ENCODE results near the gene LAMA2.

LAMA2 gene, protein sequence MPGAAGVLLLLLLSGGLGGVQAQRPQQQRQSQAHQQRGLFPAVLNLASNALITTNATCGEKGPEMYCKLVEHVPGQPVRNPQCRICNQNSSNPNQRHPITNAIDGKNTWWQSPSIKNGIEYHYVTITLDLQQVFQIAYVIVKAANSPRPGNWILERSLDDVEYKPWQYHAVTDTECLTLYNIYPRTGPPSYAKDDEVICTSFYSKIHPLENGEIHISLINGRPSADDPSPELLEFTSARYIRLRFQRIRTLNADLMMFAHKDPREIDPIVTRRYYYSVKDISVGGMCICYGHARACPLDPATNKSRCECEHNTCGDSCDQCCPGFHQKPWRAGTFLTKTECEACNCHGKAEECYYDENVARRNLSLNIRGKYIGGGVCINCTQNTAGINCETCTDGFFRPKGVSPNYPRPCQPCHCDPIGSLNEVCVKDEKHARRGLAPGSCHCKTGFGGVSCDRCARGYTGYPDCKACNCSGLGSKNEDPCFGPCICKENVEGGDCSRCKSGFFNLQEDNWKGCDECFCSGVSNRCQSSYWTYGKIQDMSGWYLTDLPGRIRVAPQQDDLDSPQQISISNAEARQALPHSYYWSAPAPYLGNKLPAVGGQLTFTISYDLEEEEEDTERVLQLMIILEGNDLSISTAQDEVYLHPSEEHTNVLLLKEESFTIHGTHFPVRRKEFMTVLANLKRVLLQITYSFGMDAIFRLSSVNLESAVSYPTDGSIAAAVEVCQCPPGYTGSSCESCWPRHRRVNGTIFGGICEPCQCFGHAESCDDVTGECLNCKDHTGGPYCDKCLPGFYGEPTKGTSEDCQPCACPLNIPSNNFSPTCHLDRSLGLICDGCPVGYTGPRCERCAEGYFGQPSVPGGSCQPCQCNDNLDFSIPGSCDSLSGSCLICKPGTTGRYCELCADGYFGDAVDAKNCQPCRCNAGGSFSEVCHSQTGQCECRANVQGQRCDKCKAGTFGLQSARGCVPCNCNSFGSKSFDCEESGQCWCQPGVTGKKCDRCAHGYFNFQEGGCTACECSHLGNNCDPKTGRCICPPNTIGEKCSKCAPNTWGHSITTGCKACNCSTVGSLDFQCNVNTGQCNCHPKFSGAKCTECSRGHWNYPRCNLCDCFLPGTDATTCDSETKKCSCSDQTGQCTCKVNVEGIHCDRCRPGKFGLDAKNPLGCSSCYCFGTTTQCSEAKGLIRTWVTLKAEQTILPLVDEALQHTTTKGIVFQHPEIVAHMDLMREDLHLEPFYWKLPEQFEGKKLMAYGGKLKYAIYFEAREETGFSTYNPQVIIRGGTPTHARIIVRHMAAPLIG (N-terminal part only)

DNA sequence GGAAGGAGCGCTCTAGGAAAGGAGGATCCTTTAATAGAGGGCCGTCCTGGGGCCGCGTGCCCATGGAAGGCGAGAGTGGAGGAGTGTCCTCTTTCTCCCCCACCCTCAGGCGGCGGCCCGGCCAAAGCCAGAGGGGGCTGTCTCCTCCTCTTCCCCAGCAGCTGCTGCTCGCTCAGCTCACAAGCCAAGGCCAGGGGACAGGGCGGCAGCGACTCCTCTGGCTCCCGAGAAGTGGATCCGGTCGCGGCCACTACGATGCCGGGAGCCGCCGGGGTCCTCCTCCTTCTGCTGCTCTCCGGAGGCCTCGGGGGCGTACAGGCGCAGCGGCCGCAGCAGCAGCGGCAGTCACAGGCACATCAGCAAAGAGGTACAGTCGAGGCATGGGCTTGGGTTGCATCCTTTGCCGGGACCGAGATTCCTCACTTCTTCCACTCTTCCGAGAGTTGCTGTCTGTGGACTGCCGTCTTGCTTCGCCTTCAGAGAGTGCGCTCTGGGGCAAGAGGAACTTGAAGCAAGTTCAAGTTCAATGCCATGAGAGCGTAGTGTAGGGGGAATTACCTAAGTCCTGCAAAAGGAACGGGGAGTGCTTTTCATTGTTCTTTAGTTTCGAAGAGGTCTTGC is at the start of gene LAMA2:
TSS of gene LAMA2 (plus strand) at position 148 of the 621 bp plus-strand sequence. CDS start at position 256, 108 bp downstream.
- no peak for DNase-seq

DNA sequence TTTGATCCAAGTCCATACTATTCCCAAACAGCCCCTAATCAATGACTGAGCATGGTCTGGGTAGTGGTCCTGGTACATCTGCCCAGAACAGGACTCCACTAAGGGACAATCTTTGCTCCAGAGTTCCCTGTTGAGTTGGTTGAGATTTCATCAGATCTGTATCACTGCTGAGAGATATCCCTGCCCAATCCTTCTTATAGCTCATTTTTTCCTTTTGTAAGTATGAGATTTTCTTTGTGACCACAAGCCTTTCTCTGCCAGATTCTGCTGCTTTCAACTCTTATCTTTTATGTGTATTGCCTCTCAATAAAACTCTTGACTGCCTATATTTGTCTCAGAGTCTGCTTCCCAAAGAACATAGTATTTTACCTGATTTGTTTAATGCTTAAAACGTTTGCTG is 46.2 kb upstream of the LAMA2 start:
- DNase-seq, result no peak

GRCh38 chr6:128841518-128841917 is 41.4 kb upstream of the LAMA2 start:
- no peak for DNase-seq

DNA sequence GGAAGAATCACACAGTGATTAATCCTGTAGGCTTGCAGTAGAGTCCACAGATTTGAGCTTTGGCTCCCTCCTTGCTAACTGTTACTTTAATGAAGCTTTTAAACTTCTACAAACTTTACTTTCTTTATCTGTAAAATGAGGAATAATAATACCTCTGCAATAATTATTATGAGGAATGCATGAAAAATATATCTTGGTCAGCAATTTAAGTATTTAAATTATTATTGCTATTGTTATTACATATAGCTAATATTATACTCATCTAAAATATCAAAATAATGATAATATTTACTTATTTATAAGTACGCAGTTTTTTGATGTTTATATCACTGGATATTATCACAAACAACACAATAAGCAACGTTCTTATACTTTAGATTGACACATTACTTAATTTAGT is 38.3 kb upstream of the LAMA2 start:
- no peak for DNase-seq

DNA sequence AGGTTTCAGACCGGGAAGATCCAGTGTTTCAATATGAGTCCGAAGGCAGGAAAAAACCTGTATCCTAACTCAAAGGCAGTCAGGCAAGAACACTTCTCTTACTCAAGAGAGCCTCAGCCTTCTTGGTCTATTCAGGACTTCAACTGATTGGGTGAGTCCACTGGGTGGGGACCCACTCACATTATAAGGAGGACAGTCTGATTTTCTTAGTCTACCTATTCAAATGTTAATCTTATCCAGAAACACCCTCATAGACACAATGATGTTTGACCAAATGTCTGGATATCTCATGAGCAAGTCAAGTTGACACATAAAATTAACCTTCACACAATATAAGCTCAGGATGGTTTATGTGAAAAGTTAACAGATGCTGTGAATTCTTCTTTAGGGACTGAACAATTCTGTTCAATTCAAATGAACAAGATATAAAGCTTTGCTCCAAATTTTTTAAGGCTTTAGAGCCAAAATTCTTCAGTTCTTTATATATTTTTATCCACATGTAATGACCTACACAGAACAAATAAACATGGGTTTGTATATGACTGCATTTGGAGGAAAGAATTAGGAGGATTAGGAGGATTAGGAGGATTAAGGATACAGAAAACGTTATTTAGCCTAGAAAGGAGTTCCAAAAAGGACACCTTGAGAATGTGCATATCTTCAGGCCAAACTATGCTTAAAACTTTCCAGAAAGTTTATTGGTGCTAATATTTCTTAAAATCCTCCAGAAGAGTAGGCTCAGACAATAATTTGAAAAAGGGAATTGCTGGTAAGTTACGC is 35.3 kb upstream of the LAMA2 start:
- no peak for DNase-seq

- no peak for DNase-seq
Measured at GRCh38 chr6:128848212-128848935, 34.6 kb upstream of the LAMA2 start.

GRCh38 chr6:128855581-128856085 is 27.3 kb upstream of the LAMA2 start:
- DNase-seq, result no peak

- DNase-seq, result no peak
Measured at GRCh38 chr6:128857806-128858205, 25.1 kb upstream of the LAMA2 start.

DNA sequence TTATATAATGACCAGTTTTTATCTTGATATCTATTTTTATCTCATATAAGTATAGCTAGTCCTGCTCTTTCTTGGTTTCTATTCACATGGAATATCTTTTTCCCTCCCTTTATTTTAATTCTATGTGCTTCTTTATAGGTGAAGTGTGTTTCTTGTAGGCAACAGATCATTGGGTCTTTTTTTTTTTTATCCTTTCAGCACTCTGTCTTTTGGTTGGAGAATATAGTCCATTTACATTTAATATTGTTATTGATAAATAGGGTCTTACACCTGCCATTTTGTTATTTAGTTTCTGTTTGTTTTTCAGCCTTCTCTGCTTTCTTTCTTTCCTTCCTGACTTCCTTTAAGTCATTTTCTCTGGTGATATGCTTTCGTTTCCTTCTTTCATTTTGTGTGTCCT is 22.2 kb upstream of the LAMA2 start:
- DNase-seq, result no peak

- no peak for DNase-seq
Measured at GRCh38 chr6:128863983-128864382, 19.0 kb upstream of the LAMA2 start.

DNA sequence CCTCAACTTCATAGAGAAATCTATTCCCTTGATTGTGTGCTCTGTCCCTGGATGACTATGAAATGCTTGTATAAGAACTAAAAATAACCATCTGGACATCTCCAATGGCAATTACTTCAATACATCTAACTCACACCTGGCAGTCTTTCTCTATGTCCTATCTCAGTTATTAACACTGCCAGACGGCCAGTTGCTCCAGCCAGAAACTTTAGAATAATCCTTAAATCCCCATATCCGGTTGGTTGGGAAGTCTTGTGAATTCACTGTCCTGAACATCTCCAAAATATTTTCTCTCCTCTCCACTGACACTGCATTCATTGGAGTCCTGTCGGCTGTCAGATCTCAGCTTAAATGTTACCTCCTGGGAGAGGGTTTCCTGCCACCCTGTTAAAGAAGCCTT is 12.2 kb upstream of the LAMA2 start:
- no peak for DNase-seq

GRCh38 chr6:128874863-128875262 is 8.1 kb upstream of the LAMA2 start:
- DNase-seq, result no peak

GRCh38 chr6:128882560-128882959 is 378 bp upstream of the LAMA2 start:
- no peak for DNase-seq

DNA sequence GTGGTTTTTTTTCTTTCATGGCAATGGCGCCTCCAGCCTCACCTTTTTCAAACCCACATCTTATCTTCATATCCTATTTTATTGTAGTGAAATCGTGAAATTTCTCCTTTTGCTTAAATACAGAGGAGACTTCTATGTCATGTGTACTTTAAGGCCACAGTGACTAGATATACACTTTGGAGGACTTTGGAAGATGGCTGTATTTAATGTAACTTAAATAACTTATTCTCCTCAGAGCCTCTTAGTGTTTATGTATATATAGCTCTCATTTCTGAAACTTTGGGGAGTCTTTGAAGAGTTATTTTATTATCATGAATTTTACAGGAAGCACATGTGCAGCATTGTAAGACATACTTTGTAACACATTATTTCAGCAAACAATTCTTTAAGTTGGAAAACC is 968 bp downstream of the LAMA2 start:
- no peak for DNase-seq

GRCh38 chr6:128885381-128885780 is 2.4 kb downstream of the LAMA2 start:
- no peak for DNase-seq

GRCh38 chr6:128886706-128887105 is 3.8 kb downstream of the LAMA2 start:
- DNase-seq, result no peak

DNA sequence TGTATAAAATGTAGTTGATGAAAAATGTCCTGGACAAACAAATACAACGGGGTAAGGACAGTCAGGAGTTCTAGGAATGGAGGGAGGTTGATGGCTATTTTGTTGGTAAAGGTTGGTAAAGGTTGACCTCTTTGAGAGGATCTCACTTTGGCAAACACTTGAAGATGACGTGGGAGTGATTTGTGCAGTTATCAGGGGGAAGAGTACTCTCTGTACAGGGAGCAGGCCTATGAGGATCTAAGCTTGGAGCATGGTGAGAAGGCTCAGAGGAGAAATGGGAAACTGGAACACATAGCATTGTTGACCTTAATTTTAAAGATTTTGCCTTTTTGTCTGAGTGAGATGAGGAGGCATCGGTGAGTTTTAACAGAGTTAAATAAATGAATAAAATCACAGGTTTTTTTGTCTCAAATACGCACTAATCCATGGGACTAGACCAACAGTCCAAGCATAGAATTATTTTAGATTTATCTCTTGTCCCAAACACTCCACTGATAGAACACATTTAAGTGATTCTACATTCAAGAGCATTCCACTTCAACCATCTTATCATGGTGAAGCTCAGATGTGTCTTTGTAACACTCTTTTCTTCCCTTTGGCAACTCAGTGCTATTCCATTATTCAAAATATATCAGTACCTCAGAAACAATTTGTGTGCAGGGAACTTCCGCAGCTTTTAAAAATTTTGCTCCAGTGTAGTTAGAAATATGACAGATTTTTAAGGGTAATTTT is 5.7 kb downstream of the LAMA2 start:
- no peak for DNase-seq

- DNase-seq, result no peak
Measured at GRCh38 chr6:128889870-128890269, 6.9 kb downstream of the LAMA2 start.

DNA sequence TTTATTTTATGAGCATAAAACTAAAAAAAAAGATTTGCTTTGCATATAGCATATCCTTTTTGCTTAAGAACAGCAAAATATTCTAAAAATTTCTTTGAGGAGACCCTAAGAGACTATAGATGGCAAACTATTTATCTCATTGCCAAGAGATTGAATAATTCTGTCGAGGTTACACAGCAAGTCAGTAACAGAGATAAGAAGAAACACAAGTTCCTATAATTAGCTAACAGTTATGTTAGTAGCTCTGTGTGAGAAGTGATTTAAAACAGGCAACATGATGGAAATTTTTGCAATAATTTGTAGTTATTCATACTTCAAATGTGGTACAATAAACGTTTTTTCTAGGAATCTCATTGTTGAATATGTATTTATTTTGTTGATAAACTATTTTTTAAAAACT is 9.1 kb downstream of the LAMA2 start:
- DNase-seq, result no peak

All from CD4-positive, alpha-beta T cell treated with Interleukin-4 for 4 hours (primary cell).